ENCODE data around the gene TPM1.
"Not testable (repeated sequence)": the region's sequence is repeated elsewhere in the genome, so short reads cannot be mapped to it uniquely, and the experiment has no call there.

Gene TPM1

DNA sequence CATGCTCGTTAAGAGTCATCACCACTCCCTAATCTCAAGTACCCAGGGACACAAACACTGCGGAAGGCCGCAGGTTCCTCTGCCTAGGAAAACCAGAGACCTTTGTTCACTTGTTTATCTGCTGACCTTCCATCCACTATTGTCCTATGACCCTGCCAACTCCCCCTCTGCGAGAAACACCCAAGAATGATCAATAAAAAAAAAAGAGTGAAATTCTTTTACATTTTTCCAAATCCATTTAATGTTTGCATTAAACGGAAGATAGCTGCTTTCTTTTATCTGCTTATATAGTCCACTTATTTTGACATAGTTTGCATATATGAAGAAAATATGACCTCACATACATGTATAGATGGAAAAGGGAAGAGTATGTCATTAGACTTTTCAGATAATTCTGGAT lies 57.0 kb downstream of the TPM1 start:
- DNase-seq, result not testable (repeated sequence)

DNA sequence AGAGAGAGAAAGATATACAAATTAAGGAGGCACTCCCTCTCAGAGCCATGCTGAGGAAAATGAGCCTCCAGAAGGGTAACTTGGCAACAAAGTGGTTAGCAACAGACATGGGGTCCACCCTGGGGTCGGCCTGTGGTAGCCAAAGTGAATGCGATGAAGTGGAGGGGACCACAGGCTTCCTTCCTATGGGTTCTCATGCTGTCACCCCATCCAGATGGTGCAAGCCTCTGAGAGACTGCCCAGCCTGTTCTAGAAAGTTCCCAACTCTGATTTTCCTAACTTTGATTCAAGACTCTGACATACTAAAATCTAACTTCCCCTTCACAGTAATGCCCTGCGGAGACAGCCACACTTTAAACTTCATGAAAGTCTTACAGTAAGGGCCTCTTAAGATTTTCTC lies 60.9 kb downstream of the TPM1 start:
- DNase-seq, result no peak

DNA sequence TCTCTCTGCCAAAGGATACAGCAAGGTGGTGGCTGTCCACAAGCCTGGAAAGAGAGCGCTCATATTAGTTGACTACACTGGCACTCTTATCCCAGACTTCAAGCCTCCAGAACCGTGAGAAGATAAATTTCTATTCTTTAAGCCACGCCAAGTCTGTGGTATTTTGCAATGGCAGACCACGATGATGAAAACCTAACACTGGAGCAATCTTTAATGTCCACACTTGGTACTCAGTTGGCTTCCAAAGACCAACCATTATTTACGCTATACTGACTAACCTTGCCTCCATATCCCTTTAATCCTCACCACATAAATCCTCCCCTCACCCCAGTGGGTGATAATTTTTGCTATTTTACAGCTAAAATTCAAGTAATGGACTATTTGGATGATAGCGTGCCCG lies 62.2 kb downstream of the TPM1 start:
- peak; percentile 79 for DNase-seq

DNA sequence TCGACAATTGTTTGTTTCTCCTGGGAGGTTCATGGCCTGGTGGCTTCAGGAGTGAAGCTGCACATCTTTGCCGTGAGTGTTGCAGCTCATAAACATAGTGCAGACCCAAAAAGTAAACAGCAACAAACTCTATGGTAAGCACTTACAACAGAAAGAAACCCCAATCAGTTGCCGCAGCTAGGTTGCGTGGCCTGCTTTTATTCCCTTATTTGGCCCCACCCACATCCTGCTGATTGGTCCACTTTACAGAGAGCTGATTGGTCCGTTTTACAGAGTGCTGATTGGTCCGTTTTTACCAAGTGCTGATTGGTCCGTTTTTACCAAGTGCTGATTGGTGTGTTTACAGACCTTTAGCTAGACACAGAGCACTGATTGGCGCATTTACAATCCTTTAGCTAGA lies 62.8 kb downstream of the TPM1 start:
- DNase-seq, result not testable (repeated sequence)

GRCh38 chr15:63107895-63108546 lies 65.5 kb downstream of the TPM1 start:
- DNase-seq, result peak; percentile 100

DNA sequence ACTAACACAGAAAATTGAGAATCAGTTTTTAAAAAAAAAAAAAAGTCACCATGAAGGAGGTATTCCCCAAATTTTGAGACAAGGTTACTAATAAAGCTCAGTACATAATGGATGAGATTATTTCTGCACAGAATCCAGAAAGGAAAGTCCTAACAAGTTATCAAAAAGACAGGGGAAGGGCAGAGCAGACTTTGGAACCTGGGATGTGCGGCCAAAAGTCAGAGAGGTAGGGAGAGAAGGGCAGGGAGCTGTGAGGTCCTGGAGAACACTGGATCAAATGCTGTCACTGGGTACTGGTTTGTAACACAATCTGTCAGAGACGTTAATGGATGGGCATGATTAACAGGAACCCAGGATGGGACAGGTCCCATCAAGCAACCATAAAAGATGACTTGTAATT lies 67.0 kb downstream of the TPM1 start:
- no peak for DNase-seq

GRCh38 chr15:63109920-63110319 lies 67.4 kb downstream of the TPM1 start:
- DNase-seq, result no peak

GRCh38 chr15:63110428-63111026 lies 68.0 kb downstream of the TPM1 start:
- DNase-seq, result no peak

GRCh38 chr15:63111481-63111880 lies 68.9 kb downstream of the TPM1 start:
- DNase-seq, result no peak

GRCh38 chr15:63112871-63113270 lies 70.3 kb downstream of the TPM1 start:
- no peak for DNase-seq

DNA sequence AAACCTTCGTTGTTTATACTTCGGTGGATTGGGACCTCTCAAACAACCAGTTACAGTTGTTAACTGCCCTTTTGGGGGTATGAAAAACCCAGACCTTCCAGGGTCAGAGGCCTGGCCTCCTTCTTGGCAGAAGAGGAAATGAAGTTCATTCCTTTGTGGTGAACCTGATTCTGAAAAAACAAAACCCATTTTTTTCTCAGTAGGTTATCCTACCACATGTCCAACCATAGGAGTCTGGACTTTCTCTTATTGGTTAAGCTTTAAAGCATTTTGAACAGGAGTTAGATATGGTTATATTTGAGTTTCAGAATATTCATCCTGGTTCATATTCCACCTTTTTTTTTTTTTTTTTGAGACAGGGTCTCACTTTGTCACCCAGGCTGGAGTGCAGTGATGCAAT lies 71.9 kb downstream of the TPM1 start:
- no peak for DNase-seq
